HCT116 (cell line): ENCODE data around the gene ADGRG1. TPM values are rescaled to one million over a fixed set of nuclear protein-coding genes. Genes with fewer than 3 reads are reported as not detected.

ENCODE experiments used
- ATAC-seq: fragments of 200-7000 bp; cut with Tn5 transposase; 2 replicates; pipeline ENCODE4 v1.9.1; 2020; ENCODE audit warnings: mild to moderate bottlenecking, moderate library complexity
- BruUV-seq: library from RNA; stranded (reverse); fragments of 400-500 nt; replicated peaks from 2 replicates; lab custom pipeline; 2021; lab: Mats Ljungman, UMichigan
- CTCF ChIA-PET: fragments of 300-600 bp; sonication (Branson Sonifier 250); formaldehyde crosslinking; loops from one replicate; lab custom pipeline; 2021; ENCODE audit warnings: antibody characterized with exemption; lab: Charles Lee
- POLR2A ChIA-PET: fragments of 300-600, 350-600 bp; sonication (Branson Sonifier 250); formaldehyde crosslinking; loops from one replicate; lab custom pipeline; 2021; ENCODE audit warnings: antibody characterized with exemption; lab: Charles Lee
- RAD21 ChIA-PET, 2 experiments: fragments of 300-600 bp; sonication (Branson Sonifier 250); formaldehyde crosslinking; loops; one replicate each; lab custom pipeline; 2023; ENCODE audit warnings: low total read pairs in 2 of 2; ENCODE audit not compliant: uncharacterized antibody in 2 of 2, unreplicated experiment in 2 of 2, low non-redundant PET in 1 of 2; lab: Charles Lee
- DNase-seq: peaks from one replicate; pipeline ENCODE4 v3.0.0-alpha.2; 2010; ENCODE audit warnings: low read depth, low spot score
- H2AFZ ChIP-seq: fragments of 200-600 bp; shearing (Covaris generic), sonication (generic); 2 replicates; pipeline ENCODE4 v1.6.1; 2017; ENCODE audit warnings: low read depth, mixed run types, mixed read lengths, antibody characterized with exemption, low read length; ENCODE audit not compliant: poor library complexity, severe bottlenecking
- H3K27ac ChIP-seq: 2 replicates; pipeline ENCODE4 v1.5.1; 2012; ENCODE audit warnings: low read depth, low read length
- H3K27me3 ChIP-seq: fragments of 200-600 bp; sonication (generic); 2 replicates; pipeline ENCODE4 v1.6.1; 2016; ENCODE audit warnings: mixed run types, low read length, mixed read lengths; ENCODE audit not compliant: insufficient read depth
- H3K36me3 ChIP-seq, 2 experiments: fragments of 200-500 bp in 1 of 2; fragments of 200-600 bp in 1 of 2; sonication (Bioruptor generic) in 1 of 2; sonication (generic) in 1 of 2; 2 replicates each; pipeline versions ENCODE4 v1.5.1 to v1.6.1; 2014 to 2016; ENCODE audit warnings: low read length in 2 of 2, inconsistent platforms in 1 of 2, mixed read lengths in 1 of 2, mixed run types in 1 of 2; ENCODE audit not compliant: insufficient read depth in 2 of 2, control insufficient read depth in 1 of 2
- H3K4me1 ChIP-seq, 2 experiments: fragments of 200-600 bp in 1 of 2; sonication (generic) in 1 of 2; 2 replicates each; pipeline versions ENCODE4 v1.5.1 to v1.6.1; 2012 to 2017; ENCODE audit warnings: low read length in 2 of 2, inconsistent platforms in 1 of 2, mild to moderate bottlenecking in 1 of 2, mixed read lengths in 1 of 2, mixed run types in 1 of 2, moderate library complexity in 1 of 2; ENCODE audit not compliant: insufficient read depth in 2 of 2, control insufficient read depth in 1 of 2
- H3K4me2 ChIP-seq: fragments of 200-600 bp; sonication (generic); 2 replicates; pipeline ENCODE4 v1.6.1; 2017; ENCODE audit warnings: mixed run types, low read length, mixed read lengths
- H3K4me3 ChIP-seq, 2 experiments: fragments of 200-600 bp in 1 of 2; sonication (generic) in 1 of 2; replicated peaks in 1 of 2; 2 replicates each; pipeline ENCODE4 v1.5.1; 2011 to 2016; ENCODE audit warnings: low read length in 2 of 2, control low read depth in 1 of 2, low read depth in 1 of 2, mild to moderate bottlenecking in 1 of 2, mixed read lengths in 1 of 2, mixed run types in 1 of 2
- H3K79me2 ChIP-seq: fragments of 200-600 bp; sonication (generic); 2 replicates; pipeline ENCODE4 v1.6.1; 2017; ENCODE audit warnings: mild to moderate bottlenecking, mixed run types, low read length, moderate library complexity, mixed read lengths; ENCODE audit not compliant: insufficient read depth
- H3K9ac ChIP-seq: fragments of 200-600 bp; sonication (generic); 2 replicates; pipeline ENCODE4 v1.6.1; 2016; ENCODE audit warnings: low read length, mixed read lengths
- H3K9me2 ChIP-seq: fragments of 200-600 bp; sonication (generic), shearing (Covaris generic); 2 replicates; pipeline ENCODE4 v1.6.1; 2017; ENCODE audit warnings: mixed run types, mild to moderate bottlenecking, moderate library complexity; ENCODE audit not compliant: insufficient read depth
- H3K9me3 ChIP-seq, 2 experiments: fragments of 200-500 bp in 1 of 2; fragments of 200-600 bp in 1 of 2; sonication (Bioruptor generic) in 1 of 2; sonication (generic) in 1 of 2; 2 replicates each; pipeline ENCODE4 v1.6.1; 2014 to 2017; ENCODE audit warnings: low read length in 2 of 2, mixed read lengths in 2 of 2, inconsistent platforms in 1 of 2, low read depth in 1 of 2, mild to moderate bottlenecking in 1 of 2, mixed run types in 1 of 2, moderate library complexity in 1 of 2; ENCODE audit not compliant: control insufficient read depth in 1 of 2, insufficient read depth in 1 of 2
- H4K20me1 ChIP-seq: fragments of 200-600 bp; sonication (generic), shearing (Covaris generic); 2 replicates; pipeline ENCODE4 v1.6.1; 2017; ENCODE audit warnings: mixed run types, mild to moderate bottlenecking, moderate library complexity; ENCODE audit not compliant: insufficient read depth
- CBX3 ChIP-seq: IDR thresholded peaks from 2 replicates; pipeline ENCODE4 v1.6.1; 2012; ENCODE audit warnings: low read depth
- CEBPB ChIP-seq: IDR thresholded peaks from 2 replicates; pipeline ENCODE4 v1.6.1; 2012; ENCODE audit warnings: low read depth
- CTCF ChIP-seq, 3 experiments: fragments of 200-600 bp in 1 of 3; sonication (generic) in 1 of 3; IDR thresholded peaks in 2 of 3; conservative IDR thresholded peaks in 1 of 3; 2 replicates each; pipeline ENCODE4 v1.5.1; 2012 to 2017; ENCODE audit warnings: low read depth in 2 of 3, low read length in 2 of 3, antibody characterized with exemption in 1 of 3, borderline replicate concordance in 1 of 3, control low read depth in 1 of 3, mild to moderate bottlenecking in 1 of 3, mixed read lengths in 1 of 3, mixed run types in 1 of 3, moderate library complexity in 1 of 3; ENCODE audit not compliant: insufficient read depth in 1 of 3
- EGR1 ChIP-seq: IDR thresholded peaks from 2 replicates; pipeline ENCODE4 v1.6.1; 2012; ENCODE audit warnings: low read depth
- EZH2 ChIP-seq: fragments of 200-600 bp; sonication (generic); IDR thresholded peaks from 2 replicates; pipeline ENCODE4 v1.6.1; 2017; ENCODE audit warnings: antibody characterized with exemption, mixed run types
- EZH2phosphoT487 ChIP-seq: fragments of 200-600 bp; IDR thresholded peaks from 2 replicates; pipeline ENCODE4 v1.6.1; 2018; ENCODE audit warnings: antibody characterized with exemption, borderline replicate concordance
- FOSL1 ChIP-seq: IDR thresholded peaks from 2 replicates; pipeline ENCODE4 v1.6.1; 2012; ENCODE audit warnings: low read depth
- JUND ChIP-seq: IDR thresholded peaks from 2 replicates; pipeline ENCODE4 v1.6.1; 2012
- MAX ChIP-seq: IDR thresholded peaks from 2 replicates; pipeline ENCODE4 v1.6.1; 2012
- POLR2A ChIP-seq: IDR thresholded peaks from 2 replicates; pipeline ENCODE4 v1.7.0; 2011; ENCODE audit warnings: borderline replicate concordance; ENCODE audit not compliant: insufficient read depth, insufficient read length; ENCODE audit errors: extremely low read depth
- POLR2AphosphoS5 ChIP-seq: IDR thresholded peaks from 2 replicates; pipeline ENCODE4 v1.6.1; 2011; ENCODE audit warnings: mild to moderate bottlenecking, low read depth, low read length, moderate library complexity
- RAD21 ChIP-seq: IDR thresholded peaks from 2 replicates; pipeline ENCODE4 v1.6.1; 2012; ENCODE audit warnings: low read depth, mild to moderate bottlenecking
- SIN3A ChIP-seq: IDR thresholded peaks from 2 replicates; pipeline ENCODE4 v1.6.1; 2012; ENCODE audit warnings: low read depth
- SP1 ChIP-seq: IDR thresholded peaks from 2 replicates; pipeline ENCODE4 v1.6.1; 2012; ENCODE audit warnings: low read depth
- SRF ChIP-seq: IDR thresholded peaks from 2 replicates; pipeline ENCODE4 v1.6.1; 2012; ENCODE audit warnings: low read depth
- TCF7L2 ChIP-seq: IDR thresholded peaks from 2 replicates; pipeline ENCODE4 v1.7.0; 2011; ENCODE audit warnings: borderline replicate concordance, inconsistent platforms; ENCODE audit not compliant: insufficient read depth, insufficient read length; ENCODE audit errors: extremely low read depth
- YY1 ChIP-seq: IDR thresholded peaks from 2 replicates; pipeline ENCODE4 v1.6.1; 2011; ENCODE audit warnings: low read length, low read depth, moderate library complexity, mild to moderate bottlenecking; ENCODE audit not compliant: insufficient replicate concordance; ENCODE audit errors: extremely low read depth
- ZFX ChIP-seq: fragments of 450-650 bp; IDR thresholded peaks from 2 replicates; pipeline ENCODE4 v1.6.1; 2017
- ZNF274 ChIP-seq: fragments of 200-500 bp; sonication (Bioruptor generic); IDR thresholded peaks from 2 replicates; pipeline ENCODE4 v1.6.1; 2014; ENCODE audit warnings: mild to moderate bottlenecking, low read depth, low read length, inconsistent platforms
- intact Hi-C: fragments of 100-400 bp; cut with micrococcal nuclease; formaldehyde crosslinking; loops from 2 replicates; pipeline ENCODE4 v1.10.0; 2022
- total RNA-seq: library from RNA; stranded (reverse); gene quantifications from one replicate; pipeline ENCODE4 v1.2.1, GENCODE V29; 2021; ENCODE audit not compliant: unreplicated experiment

Gene ADGRG1
- total RNA-seq, 1 experiment from 2014 or later, result 36.4 TPM

- Histone ChIP-seq H3K79me2 (no peaks in the 10 kb centered on the region), H3K9me3 (no peaks in the 10 kb centered on the region), H4K20me1 (no peaks in the 10 kb centered on the region), H3K9ac (no peak overlapping the region), H3K27me3 (no peaks in the 10 kb centered on the region), H3K9me2 (no peaks in the 10 kb centered on the region), H3K27ac (no peak overlapping the region), H3K4me2 (no peak overlapping the region), H2AFZ (no peak overlapping the region), H3K4me1 (peaks cover 0 to 8% of the 10 kb centered on the region in 2 experiments; a peak in 3 of 4 replicates), H3K36me3 (no peaks in the 10 kb centered on the region), H3K4me3 (no peak overlapping the region)
- no TSS peak for BruUV-seq
- ChIA-PET POLR2A (no interaction called here), CTCF (interaction anchor here (1.6 to 4.1 kb wide), 2 partner anchors 13 to 43 kb away, joined by 3 to 21 read pairs; no protein-coding TSS in a partner anchor), RAD21 (no interaction called here)
- DNase-seq (no peak), ATAC-seq (no peak)
- TF ChIP-seq ZNF274 (no peak), CBX3 (no peak), RAD21 (no peak), EGR1 (no peak), EZH2phosphoT487 (no peak), MAX (no peak), TCF7L2 (no peak), SRF (no peak), EZH2 (no peak)
- intact Hi-C loops, result no loop called here
Observed at GRCh38 chr16:57603115-57604024, 25.1 kb upstream of the ADGRG1 start.

GRCh38 chr16:57604177-57604576 is 24.3 kb upstream of the ADGRG1 start:
- no peak for DNase-seq
- BruUV-seq, result no TSS peak
- Histone ChIP-seq H3K4me2 (no peak overlapping the region), H3K4me1 (peaks cover 0 to 8% of the 10 kb centered on the region in 2 experiments; a peak in 3 of 4 replicates), H4K20me1 (no peaks in the 10 kb centered on the region), H3K9me2 (no peaks in the 10 kb centered on the region), H3K4me3 (no peak overlapping the region), H3K9me3 (no peaks in the 10 kb centered on the region), H3K36me3 (no peaks in the 10 kb centered on the region), H2AFZ (no peak overlapping the region), H3K27ac (no peak overlapping the region), H3K9ac (no peak overlapping the region), H3K79me2 (no peaks in the 10 kb centered on the region), H3K27me3 (no peaks in the 10 kb centered on the region)
- ChIA-PET POLR2A (no interaction called here), RAD21 (no interaction called here), CTCF (no interaction called here)
- intact Hi-C loops, result no loop called here
- ATAC-seq, result no peak
- no peak for TF ChIP-seq SRF
- no peak for TF ChIP-seq EGR1
- TF ChIP-seq POLR2A, result no peak
- TF ChIP-seq MAX, result no peak
- TF ChIP-seq POLR2AphosphoS5, result no peak
- TF ChIP-seq SP1, result no peak
- TF ChIP-seq SIN3A, result no peak
- TF ChIP-seq CTCF (IDR thresholded peaks at IDR 0.05 in 2 of 3, conservative IDR thresholded peaks at IDR 0.05 in 1 of 3; ENCODE audit: borderline replicate concordance in 1 of 3, insufficient read depth in 1 of 3, low read depth in 2 of 3, low read length in 2 of 3), result no peak
- no peak for TF ChIP-seq EZH2phosphoT487
- no peak for TF ChIP-seq JUND
- no peak for TF ChIP-seq ZFX
- TF ChIP-seq FOSL1, result no peak
- no peak for TF ChIP-seq CEBPB
- no peak for TF ChIP-seq TCF7L2
- no peak for TF ChIP-seq YY1
